NT2/D1 (cell line): ENCODE data around the gene ARHGAP20.

Source experiments
- SUZ12 ChIP-seq: IDR thresholded peaks from 2 replicates; pipeline ENCODE4 v1.6.1; 2011; ENCODE audit not compliant: insufficient read length, insufficient read depth; ENCODE audit errors: extremely low read depth
- YY1 ChIP-seq: IDR thresholded peaks from 2 replicates; pipeline ENCODE4 v1.6.1; 2011; ENCODE audit not compliant: insufficient read length, insufficient read depth
- ZNF274 ChIP-seq: IDR thresholded peaks from 2 replicates; pipeline ENCODE4 v1.6.1; 2011; ENCODE audit warnings: mild to moderate bottlenecking, low read depth, low read length

DNA sequence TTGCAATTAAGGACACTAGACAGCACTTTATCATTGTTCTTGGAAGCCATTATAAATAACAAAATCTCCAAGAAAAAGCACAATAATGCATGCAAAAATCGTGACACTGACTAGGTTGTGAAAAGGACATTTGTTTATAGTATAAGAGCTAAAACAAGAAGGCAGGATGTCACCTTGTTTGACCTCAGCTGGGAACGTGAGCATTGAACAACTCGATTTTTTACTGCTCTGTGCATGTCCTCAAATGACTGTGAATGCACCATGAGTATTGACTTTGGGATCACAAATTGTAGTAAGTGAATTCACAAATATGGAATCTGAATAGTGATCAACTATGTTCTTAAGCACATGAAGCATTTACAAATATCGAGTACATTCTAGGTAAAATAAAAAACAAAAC lies 35.3 kb upstream of the ARHGAP20 start:
- TF ChIP-seq ZNF274 (no peak), YY1 (no peak), SUZ12 (no peak)
